B cell (primary cell): Measurements from ENCODE around the gene ZNF319. TPM values are rescaled to one million over a fixed set of nuclear protein-coding genes. Genes with fewer than 3 reads are reported as not detected.

Experiments
- ATAC-seq: fragments of 200-7000 bp; cut with Tn5 transposase; one replicate; pipeline ENCODE4 v1.10.0; 2021; ENCODE audit warnings: low read depth, mild to moderate bottlenecking, moderate number of reproducible peaks, moderate library complexity
- CTCF ChIA-PET: fragments of 350-600 bp; sonication (Branson Sonifier 250); formaldehyde crosslinking; loops from one replicate; lab custom pipeline; 2021; ENCODE audit warnings: antibody characterized with exemption, inconsistent platforms; lab: Charles Lee
- POLR2A ChIA-PET: fragments of 350-600 bp; sonication (Branson Sonifier 250); formaldehyde crosslinking; loops from one replicate; lab custom pipeline; 2021; ENCODE audit warnings: antibody characterized with exemption; lab: Charles Lee
- DNase-seq: peaks from one replicate; pipeline ENCODE4 v3.0.0; 2013
- H2AFZ ChIP-seq: 2 replicates; pipeline ENCODE4 v1.6.1; 2012; ENCODE audit warnings: mild to moderate bottlenecking, low read depth, low read length; ENCODE audit not compliant: insufficient read depth, poor library complexity, severe bottlenecking
- H3K27ac ChIP-seq, 2 donors: 1 replicate in 1 of 2; 2 replicates in 1 of 2; pipeline ENCODE4 v1.5.1; 2012 to 2013; ENCODE audit warnings: low read length in 2 of 2, mild to moderate bottlenecking in 2 of 2, moderate library complexity in 1 of 2
- H3K27me3 ChIP-seq, 4 experiments: fragments of 200-600 bp in 1 of 4; sonication (generic) in 1 of 4; replicated peaks in 1 of 4; 1 replicate in 2 of 4; 2 replicates in 2 of 4; pipeline versions ENCODE4 v1.6.1 to v1.7.0; 2013 to 2016; ENCODE audit warnings: low read length in 3 of 4, mild to moderate bottlenecking in 2 of 4, mixed read lengths in 1 of 4, moderate library complexity in 1 of 4; ENCODE audit not compliant: insufficient read depth in 4 of 4, control insufficient read depth in 3 of 4; ENCODE audit errors: control extremely low read depth in 1 of 4
- H3K36me3 ChIP-seq, 2 experiments: replicated peaks in 1 of 2; 1 replicate in 1 of 2; 2 replicates in 1 of 2; pipeline versions ENCODE4 v1.6.1 to v1.7.1; 2013; ENCODE audit warnings: low read length in 1 of 2; ENCODE audit not compliant: insufficient read depth in 2 of 2, control insufficient read depth in 1 of 2; ENCODE audit errors: control extremely low read depth in 1 of 2, extremely low read depth in 1 of 2
- H3K4me1 ChIP-seq, 2 donors: fragments of 200-600 bp in 1 of 2; sonication (generic) in 1 of 2; 1 replicate in 1 of 2; 2 replicates in 1 of 2; pipeline versions ENCODE4 v1.5.1 to v1.6.1; 2013 to 2017; ENCODE audit warnings: low read length in 2 of 2; ENCODE audit not compliant: control insufficient read depth in 2 of 2, insufficient read depth in 2 of 2
- H3K4me2 ChIP-seq: replicated peaks from 2 replicates; pipeline ENCODE3; 2012; ENCODE audit warnings: mild to moderate bottlenecking, low read depth, low read length; ENCODE audit not compliant: poor library complexity, severe bottlenecking
- H3K4me3 ChIP-seq, 5 experiments: fragments of 200-600 bp in 1 of 5; sonication (generic) in 1 of 5; 1 replicate in 3 of 5; 2 replicates in 2 of 5; pipeline versions ENCODE4 v1.5.1 to v1.7.0; 2011 to 2016; ENCODE audit warnings: low read length in 4 of 5, mild to moderate bottlenecking in 4 of 5, low read depth in 2 of 5, control low read depth in 1 of 5, moderate library complexity in 1 of 5; ENCODE audit not compliant: insufficient read depth in 1 of 5; ENCODE audit errors: control extremely low read depth in 1 of 5, extremely low read depth in 1 of 5
- H3K79me2 ChIP-seq: fragments of 200-600 bp; sonication (generic); one replicate; pipeline ENCODE4 v1.6.0; 2016; ENCODE audit warnings: low read length; ENCODE audit not compliant: control insufficient read depth, insufficient read depth
- H3K9ac ChIP-seq: fragments of 200-600 bp; sonication (generic); 2 replicates; pipeline ENCODE4 v1.6.1; 2017; ENCODE audit warnings: mild to moderate bottlenecking, low read length, moderate library complexity
- H3K9me3 ChIP-seq, 3 donors: one replicate each; pipeline versions ENCODE4 v1.6.1 to v1.7.1; 2013; ENCODE audit warnings: low read length in 2 of 3; ENCODE audit not compliant: control insufficient read depth in 2 of 3, insufficient read depth in 1 of 3; ENCODE audit errors: control extremely low read depth in 1 of 3
- H4K20me1 ChIP-seq: 2 replicates; pipeline ENCODE4 v1.6.0; 2012; ENCODE audit warnings: mild to moderate bottlenecking, low read length; ENCODE audit not compliant: insufficient read depth, control insufficient read depth, poor library complexity, severe bottlenecking
- H3K27ac Mint-ChIP-seq: one replicate; pipeline ENCODE4 v1.8.0; 2021; ENCODE audit warnings: mixed read lengths
- H3K27me3 Mint-ChIP-seq: one replicate; pipeline ENCODE4 v1.8.0; 2021; ENCODE audit warnings: mixed read lengths
- H3K4me1 Mint-ChIP-seq: one replicate; pipeline ENCODE4 v1.8.0; 2021; ENCODE audit warnings: mixed read lengths
- H3K4me3 Mint-ChIP-seq: one replicate; pipeline ENCODE4 v1.8.0; 2021; ENCODE audit warnings: mixed read lengths
- H3K9me3 Mint-ChIP-seq: one replicate; pipeline ENCODE4 v1.8.0; 2022; ENCODE audit warnings: mixed read lengths; ENCODE audit not compliant: insufficient read depth
- CTCF ChIP-seq: fragments of 200-600 bp; IDR thresholded peaks from one replicate; pipeline ENCODE4 v1.8.0; 2022; ENCODE audit warnings: antibody characterized with exemption, mild to moderate bottlenecking
- EZH2 ChIP-seq: IDR thresholded peaks from 2 replicates; pipeline ENCODE4 v1.6.1; 2012; ENCODE audit warnings: borderline replicate concordance, low read depth, mild to moderate bottlenecking, moderate library complexity, low read length; ENCODE audit not compliant: insufficient read depth, poor library complexity, severe bottlenecking
- WGBS: methylation state at CpG from one replicate; pipeline ENCODE4 v1.1.5; 2013; ENCODE audit warnings: missing lambda C conversion rate; ENCODE audit not compliant: insufficient coverage; 5-methylcytosine and 5-hydroxymethylcytosine counted together
- intact Hi-C: fragments of 100-400 bp; cut with micrococcal nuclease; formaldehyde crosslinking; loops from one replicate; pipeline ENCODE4 v1.10.0; 2022
- polyA plus RNA-seq: library from polyadenylated mRNA; depleted of rRNA; stranded (reverse); fragments of >200 nt; gene quantifications from 2 replicates; pipeline ENCODE4 v1.2.3, GENCODE V29; 2012
- total RNA-seq, 2 donors: library from RNA; stranded (reverse); fragments of 120-200 nt in 1 of 2; gene quantifications; 1 replicate in 1 of 2; 2 replicates in 1 of 2; pipeline versions ENCODE4 v1.2.3 to v1.2.4, GENCODE V29; 2013 to 2022

The ZNF319 gene
- total and polyA plus RNA-seq, 2 donors (not counting 1 experiment from before 2014, with no cell fraction given), result 12.4 to 15.1 TPM

- no peaks in the 10 kb centered on the region for H3K27me3 ChIP-seq
- 82% methylated on average over 7 of the region's 9 CpGs for WGBS
- H3K9ac ChIP-seq, result no peak overlapping the region
- peaks cover 0 to 6% (median 0%) of the 10 kb centered on the region in 3 donors for H3K9me3 ChIP-seq
- H3K9me3 Mint-ChIP-seq, result no peaks in the 10 kb centered on the region
- DNase-seq (no peak), ATAC-seq (no peak)
- no peak overlapping the region for H2AFZ ChIP-seq
- H3K36me3 ChIP-seq, result no peaks in the 10 kb centered on the region
- H3K27ac ChIP-seq, result no peak overlapping the region
- no peaks in the 10 kb centered on the region for H3K4me1 Mint-ChIP-seq
- ChIA-PET CTCF (no interaction called here), POLR2A (no interaction called here)
- intact Hi-C loops, result no loop called here
- no peak overlapping the region for H3K4me3 Mint-ChIP-seq
- no peaks in the 10 kb centered on the region for H3K4me1 ChIP-seq
- H3K4me2 ChIP-seq, result no peak overlapping the region
- no peak overlapping the region for H3K4me3 ChIP-seq
- no peaks in the 10 kb centered on the region for H4K20me1 ChIP-seq
- no peaks in the 10 kb centered on the region for H3K79me2 ChIP-seq
- TF ChIP-seq EZH2, result no peak
- TF ChIP-seq CTCF, result no peak
- H3K27me3 Mint-ChIP-seq, result peaks cover 7% of the 10 kb centered on the region
- no peak overlapping the region for H3K27ac Mint-ChIP-seq
Measured at GRCh38 chr16:57952909-57953308, 47.6 kb downstream of the ZNF319 start.

DNA sequence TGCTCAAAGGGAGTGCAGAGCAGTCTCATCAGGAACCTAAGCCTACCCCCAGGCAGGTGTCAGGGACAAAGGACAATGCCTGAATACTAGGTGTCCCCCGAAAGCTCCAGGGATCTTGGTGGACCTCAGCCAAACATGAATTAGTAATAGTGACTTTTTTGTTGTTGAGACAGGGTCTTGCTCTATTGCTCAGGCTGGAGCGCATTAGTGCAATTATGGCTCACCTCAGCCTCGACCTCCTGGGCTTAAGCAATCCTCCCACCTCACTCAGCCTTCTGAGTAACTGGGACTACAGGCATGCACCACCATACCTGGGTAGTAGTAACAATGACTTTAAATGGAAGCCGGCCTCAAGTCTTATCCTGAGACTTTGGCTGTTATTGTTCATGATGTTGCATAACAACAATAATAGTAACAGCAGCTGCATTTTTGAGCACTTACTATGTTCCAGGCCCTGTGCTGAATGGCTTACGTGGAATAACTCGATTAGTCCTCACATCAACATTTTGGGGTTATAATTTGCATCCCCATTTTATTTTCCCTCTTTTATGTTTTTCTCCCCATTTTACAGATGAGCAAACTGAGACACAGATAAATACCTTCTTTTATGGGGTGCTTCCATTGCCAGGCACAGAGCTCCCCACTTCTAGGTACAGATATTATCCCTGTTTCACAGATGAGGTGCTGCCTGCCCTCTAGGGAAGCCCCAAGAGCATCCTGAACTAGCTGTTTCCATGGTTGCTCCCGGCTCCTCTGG is 49.1 kb downstream of the ZNF319 start:
- Mint-ChIP-seq H3K4me1 (no peaks in the 10 kb centered on the region), H3K9me3 (no peaks in the 10 kb centered on the region), H3K27ac (no peak overlapping the region), H3K27me3 (peaks cover 7% of the 10 kb centered on the region), H3K4me3 (no peak overlapping the region)
- intact Hi-C loops, result no loop called here
- no peak overlapping the region for H3K9ac ChIP-seq
- no peak overlapping the region for H2AFZ ChIP-seq
- no peak overlapping the region for H3K4me2 ChIP-seq
- no peak for ATAC-seq
- 93% methylated on average over 3 of the region's 7 CpGs for WGBS
- peaks cover 0 to 6% (median 0%) of the 10 kb centered on the region in 3 donors for H3K9me3 ChIP-seq
- no peak overlapping the region for H3K4me3 ChIP-seq
- no peaks in the 10 kb centered on the region for H3K79me2 ChIP-seq
- H3K27ac ChIP-seq, result no peak overlapping the region
- ChIA-PET CTCF (no interaction called here), POLR2A (no interaction called here)
- no peak for DNase-seq
- no peaks in the 10 kb centered on the region for H3K27me3 ChIP-seq
- H4K20me1 ChIP-seq, result no peaks in the 10 kb centered on the region
- no peaks in the 10 kb centered on the region for H3K4me1 ChIP-seq
- no peaks in the 10 kb centered on the region for H3K36me3 ChIP-seq
- TF ChIP-seq CTCF (no peak), EZH2 (no peak)
